GM12892 (cell line): ENCODE results near the gene MGAT3.

Experiments used
- DNase-seq: peaks from one replicate; pipeline ENCODE4 v3.0.0; 2011; ENCODE audit not compliant: insufficient read length
- FAIRE-seq: peaks from 2 replicates; lab custom pipeline; 2011; peaks lifted over from hg19 to GRCh38; lab: Jason Lieb, UNC
- POLR2A ChIP-seq: IDR thresholded peaks from 2 replicates; pipeline ENCODE4 v1.6.1; 2011; ENCODE audit warnings: low read depth, low read length, control low read depth
- POLR2AphosphoS5 ChIP-seq: IDR thresholded peaks from 2 replicates; pipeline ENCODE4 v1.6.1; 2011; ENCODE audit warnings: low read depth, low read length, control low read depth
- TAF1 ChIP-seq: IDR thresholded peaks from 2 replicates; pipeline ENCODE4 v1.6.1; 2011; ENCODE audit warnings: low read depth, mild to moderate bottlenecking, control low read depth, low read length, borderline replicate concordance

Gene MGAT3

GRCh38 chr22:39490966-39491680 is 34.3 kb downstream of the MGAT3 start:
- DNase-seq (no peak), FAIRE-seq (no peak)
- TF ChIP-seq POLR2AphosphoS5 (no peak), POLR2A (no peak), TAF1 (no peak)

DNA sequence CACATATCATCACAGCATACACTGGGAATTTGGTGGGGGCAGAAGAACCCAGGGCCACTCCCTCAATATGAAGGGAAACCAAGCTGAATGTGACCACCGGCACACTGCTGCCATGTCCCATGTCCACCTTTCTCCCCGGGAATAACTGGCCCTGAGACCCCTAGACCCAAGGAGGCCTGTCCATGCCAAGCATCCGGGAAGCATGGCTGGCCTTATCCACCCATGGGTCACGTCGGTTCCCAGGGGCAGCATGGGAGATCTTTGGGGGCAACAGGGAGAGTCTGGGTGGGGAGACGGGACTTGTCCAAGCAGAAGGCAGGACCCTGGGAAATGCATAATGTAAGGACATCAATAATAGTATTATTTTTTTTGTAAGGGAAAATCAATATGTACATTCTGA is 34.9 kb downstream of the MGAT3 start:
- TF ChIP-seq POLR2AphosphoS5 (no peak), TAF1 (no peak), POLR2A (no peak)
- no peak for FAIRE-seq
- DNase-seq, result no peak

DNA sequence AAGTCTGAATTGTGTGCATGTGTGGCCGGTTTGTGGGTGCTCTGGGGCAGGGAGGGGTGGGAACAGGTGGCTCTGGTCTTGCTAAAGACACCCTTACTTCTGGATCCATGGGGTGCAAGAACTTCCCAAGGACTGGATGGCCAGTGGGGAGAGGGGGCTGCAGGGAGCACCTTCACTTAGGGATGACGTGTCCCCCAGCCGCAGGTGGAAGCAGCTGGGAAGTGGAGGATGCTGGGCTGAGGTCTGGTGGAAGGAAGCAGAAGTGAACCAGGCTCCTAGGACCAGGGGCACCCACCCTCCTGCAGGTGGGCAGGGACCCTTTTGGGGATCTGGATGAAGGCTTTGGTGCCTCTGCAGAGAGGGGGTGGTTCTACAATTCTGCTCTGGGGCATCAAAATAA is 35.4 kb downstream of the MGAT3 start:
- no peak for DNase-seq
- FAIRE-seq, result no peak

GRCh38 chr22:39493759-39494158 is 36.9 kb downstream of the MGAT3 start:
- no peak for FAIRE-seq
- no peak for DNase-seq
- TF ChIP-seq TAF1 (no peak), POLR2A (no peak), POLR2AphosphoS5 (no peak)

More for the DNA sequence above, 35.4 kb downstream of the MGAT3 start:
- TF ChIP-seq POLR2A, result no peak
- TF ChIP-seq POLR2AphosphoS5, result no peak
- TF ChIP-seq TAF1, result no peak

DNA sequence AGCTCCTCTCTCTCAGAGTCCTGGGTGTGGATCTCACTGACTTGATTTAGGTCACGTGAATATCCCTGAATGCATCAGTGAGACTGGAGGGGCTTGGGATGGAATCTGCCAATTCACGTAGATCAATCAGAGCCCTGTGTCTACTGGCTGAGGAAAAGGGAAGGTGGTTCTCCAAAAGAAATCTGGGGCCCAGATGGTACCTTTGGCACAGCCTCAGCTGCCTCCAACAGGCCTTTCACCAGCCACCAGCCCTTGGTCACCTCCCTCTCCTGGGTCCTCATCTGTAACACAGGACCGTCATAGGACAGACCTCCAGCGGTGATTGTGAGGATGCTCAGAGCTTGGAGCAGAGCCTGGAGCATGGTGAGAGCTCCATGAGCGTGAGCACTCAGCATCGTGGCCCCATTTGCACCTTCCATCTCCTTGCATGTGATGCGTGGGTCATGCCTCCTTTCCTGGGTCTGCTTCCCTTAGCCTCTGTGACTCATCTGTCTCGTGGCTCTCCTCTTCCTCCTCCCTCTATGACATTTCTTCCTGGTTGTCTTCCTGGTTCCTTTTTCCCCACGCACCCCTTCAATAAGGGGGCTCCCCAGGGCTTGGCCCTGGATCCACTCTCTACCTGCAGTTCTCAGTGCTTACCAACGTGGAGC is 37.8 kb downstream of the MGAT3 start:
- FAIRE-seq (no peak), DNase-seq (no peak)
- no peak for TF ChIP-seq TAF1
- TF ChIP-seq POLR2A, result no peak
- no peak for TF ChIP-seq POLR2AphosphoS5

DNA sequence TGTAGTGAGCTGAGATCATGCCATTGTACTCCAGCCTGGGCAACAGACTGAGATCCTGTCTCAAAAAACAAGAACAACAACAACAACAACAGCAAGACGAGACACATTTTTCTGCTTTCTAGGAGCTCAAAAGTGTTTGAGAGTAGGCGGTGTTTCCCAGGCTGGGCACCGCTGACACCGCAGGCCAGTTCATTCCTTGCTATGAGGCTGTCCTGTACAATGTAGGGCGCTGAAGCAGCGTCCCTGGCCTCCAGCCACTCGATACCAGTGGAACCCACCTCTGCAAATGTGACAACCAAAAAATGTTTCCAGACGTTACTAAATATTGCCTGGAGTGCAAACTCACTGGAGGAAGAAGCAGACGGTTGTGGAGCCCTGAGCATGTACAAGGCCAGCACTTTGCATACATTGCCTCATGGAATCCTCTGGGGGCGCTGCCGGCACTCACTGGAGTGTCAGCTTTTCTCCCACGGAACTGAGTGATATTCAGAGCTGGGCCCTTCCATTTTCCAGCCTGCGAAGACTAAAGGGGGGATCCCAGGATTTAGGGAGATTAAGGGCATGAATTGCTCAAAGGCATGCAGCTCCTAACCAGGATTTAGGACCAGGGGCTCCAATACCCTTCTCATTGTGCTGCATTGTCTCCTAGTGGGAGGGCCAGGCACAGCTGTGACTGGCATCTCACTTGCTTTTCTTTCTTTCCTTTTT is 39.5 kb downstream of the MGAT3 start:
- TF ChIP-seq POLR2AphosphoS5, result no peak
- TF ChIP-seq POLR2A, result no peak
- no peak for TF ChIP-seq TAF1
- DNase-seq (no peak), FAIRE-seq (peak; percentile 77)

DNA sequence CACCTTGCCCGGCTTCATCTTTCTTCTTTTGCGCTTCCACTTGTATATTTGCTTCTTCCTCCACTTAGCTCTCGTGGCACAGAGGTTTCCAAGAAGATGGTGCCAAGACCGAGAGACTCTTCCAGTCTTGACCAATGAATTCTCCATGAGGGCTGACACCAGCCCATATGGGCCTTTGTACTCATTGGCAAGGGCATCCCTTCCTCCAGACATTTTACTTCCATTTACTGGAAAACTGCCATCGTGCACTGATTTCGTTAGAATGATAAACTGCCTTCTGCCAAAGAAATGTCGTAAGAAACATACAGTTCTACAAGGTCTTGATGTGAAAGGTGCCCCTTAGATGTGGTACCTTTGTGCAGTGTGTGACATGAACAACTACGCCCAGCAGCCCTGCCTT is 40.6 kb downstream of the MGAT3 start:
- TF ChIP-seq POLR2A (no peak), POLR2AphosphoS5 (no peak), TAF1 (no peak)
- FAIRE-seq, result no peak
- no peak for DNase-seq

GRCh38 chr22:39498368-39498767 is 41.6 kb downstream of the MGAT3 start:
- no peak for FAIRE-seq
- TF ChIP-seq POLR2A (no peak), POLR2AphosphoS5 (no peak)
- no peak for DNase-seq

DNA sequence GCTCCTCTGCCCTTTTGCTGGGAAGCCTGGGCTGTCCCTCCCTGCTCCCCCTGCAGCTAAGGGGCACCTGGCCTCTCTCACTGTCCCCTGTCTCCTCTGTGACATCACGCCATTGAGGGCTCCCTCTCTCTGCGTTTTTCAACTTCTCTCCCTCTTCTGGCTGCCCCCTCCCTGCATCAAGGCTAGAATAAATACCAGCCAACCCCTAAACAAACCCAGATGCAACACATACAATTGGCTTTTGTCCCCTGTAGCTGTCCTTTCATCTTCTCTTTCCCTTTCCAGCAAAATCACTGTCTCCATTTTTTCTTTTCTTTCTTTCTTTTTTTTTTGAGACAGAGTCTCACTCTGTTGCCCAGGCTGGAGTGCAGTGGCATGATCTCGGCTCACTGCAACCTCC is 42.0 kb downstream of the MGAT3 start:
- FAIRE-seq, result no peak
- TF ChIP-seq POLR2AphosphoS5, result no peak
- no peak for TF ChIP-seq TAF1
- TF ChIP-seq POLR2A, result no peak
- DNase-seq, result no peak

GRCh38 chr22:39500101-39500500 is 43.3 kb downstream of the MGAT3 start:
- FAIRE-seq (no peak), DNase-seq (no peak)
- no peak for TF ChIP-seq POLR2A
- no peak for TF ChIP-seq TAF1
- no peak for TF ChIP-seq POLR2AphosphoS5

- TF ChIP-seq POLR2A (no peak), POLR2AphosphoS5 (no peak), TAF1 (no peak)
- FAIRE-seq (no peak), DNase-seq (no peak)
Observed at GRCh38 chr22:39501644-39502108, 44.9 kb downstream of the MGAT3 start.

- TF ChIP-seq POLR2A, result peak; percentile 85; the same call in 1 of the 2 replicates
- peak; percentile 61; the same call in 1 of the 2 replicates for TF ChIP-seq TAF1
- TF ChIP-seq POLR2AphosphoS5, result peak; percentile 85
- FAIRE-seq, result peak; percentile 99
- peak; percentile 99 for DNase-seq
Observed at GRCh38 chr22:39502109-39502788, 45.4 kb downstream of the MGAT3 start, which contains the start of gene MIEF1. TSS of gene MIEF1 (plus strand) at chr22:39502290. CDS start at chr22:39511295, 9,005 bp downstream.
